GM23338 (cell line): ENCODE measurements around the gene UPP2. TPM values are rescaled to one million over a fixed set of nuclear protein-coding genes. Genes with fewer than 3 reads are reported as not detected.

Source experiments
- ATAC-seq: fragments of 200-7000 bp; cut with Tn5 transposase; 3 replicates; pipeline ENCODE4 v1.9.1; 2020
- DNase-seq: peaks from one replicate; pipeline ENCODE4 v3.0.0-alpha.2; 2015; ENCODE audit warnings: low spot score
- H2AFZ ChIP-seq: fragments of 200-600 bp; sonication (generic); 2 replicates; pipeline ENCODE4 v1.8.0; 2016; ENCODE audit warnings: antibody characterized with exemption, mild to moderate bottlenecking, moderate library complexity
- H3F3A ChIP-seq: fragments of 200-600 bp; sonication (generic); replicated peaks from 2 replicates; pipeline ENCODE4 v1.8.0; 2017; ENCODE audit warnings: antibody characterized with exemption, mixed run types, low read depth
- H3K27ac ChIP-seq: fragments of 200-600 bp; sonication (generic); 2 replicates; pipeline ENCODE4 v1.6.1; 2016; ENCODE audit warnings: low read depth
- H3K27me3 ChIP-seq: fragments of 200-600 bp; sonication (generic); 2 replicates; pipeline ENCODE4 v1.8.0; 2016; ENCODE audit warnings: mild to moderate bottlenecking, mixed run types, moderate library complexity; ENCODE audit not compliant: insufficient read depth
- H3K36me3 ChIP-seq: fragments of 200-600 bp; sonication (generic); 2 replicates; pipeline ENCODE4 v1.8.0; 2016; ENCODE audit warnings: mild to moderate bottlenecking; ENCODE audit not compliant: insufficient read depth
- H3K4me1 ChIP-seq: fragments of 200-600 bp; sonication (generic); 2 replicates; pipeline ENCODE4 v1.8.0; 2016; ENCODE audit warnings: mild to moderate bottlenecking, moderate library complexity; ENCODE audit not compliant: insufficient read depth
- H3K4me2 ChIP-seq: fragments of 200-600 bp; sonication (generic); 2 replicates; pipeline ENCODE4 v1.7.1; 2017; ENCODE audit warnings: mixed run types
- H3K4me3 ChIP-seq: fragments of 200-600 bp; sonication (generic); 2 replicates; pipeline ENCODE4 v1.6.1; 2016; ENCODE audit warnings: mixed run types
- H3K79me2 ChIP-seq: fragments of 200-600 bp; sonication (generic); replicated peaks from 2 replicates; pipeline ENCODE4 v1.8.0; 2017; ENCODE audit warnings: mild to moderate bottlenecking; ENCODE audit not compliant: insufficient read depth
- H3K9me2 ChIP-seq: fragments of 200-600 bp; sonication (generic); 2 replicates; pipeline ENCODE4 v1.8.0; 2017; ENCODE audit not compliant: insufficient read depth
- H4K20me1 ChIP-seq: fragments of 200-600 bp; sonication (generic); replicated peaks from 2 replicates; pipeline ENCODE4 v1.8.0; 2017; ENCODE audit warnings: mild to moderate bottlenecking; ENCODE audit not compliant: insufficient read depth
- H3K27ac Mint-ChIP-seq: 2 replicates; pipeline ENCODE4 v1.8.0; 2020; ENCODE audit warnings: inconsistent platforms, mild to moderate bottlenecking, moderate library complexity, mixed read lengths
- H3K27me3 Mint-ChIP-seq: 3 replicates; pipeline ENCODE4 v1.8.0; 2022; ENCODE audit warnings: low read depth, mild to moderate bottlenecking, moderate library complexity, mixed read lengths, inconsistent platforms; ENCODE audit not compliant: insufficient read depth, poor library complexity
- H3K36me3 Mint-ChIP-seq: 3 replicates; pipeline ENCODE4 v1.8.0; 2021; ENCODE audit warnings: low read depth, mild to moderate bottlenecking, inconsistent platforms, moderate library complexity, mixed read lengths
- H3K4me1 Mint-ChIP-seq: 3 replicates; pipeline ENCODE4 v1.8.0; 2020; ENCODE audit warnings: mild to moderate bottlenecking, inconsistent platforms, mixed read lengths
- H3K4me3 Mint-ChIP-seq: 3 replicates; pipeline ENCODE4 v1.8.0; 2021; ENCODE audit warnings: moderate library complexity, mild to moderate bottlenecking, inconsistent platforms, mixed read lengths
- H3K9me3 Mint-ChIP-seq: 3 replicates; pipeline ENCODE4 v1.8.0; 2020; ENCODE audit warnings: moderate library complexity, mild to moderate bottlenecking, inconsistent platforms, mixed read lengths
- CTCF ChIP-seq, 2 experiments: fragments of 200-600 bp in 1 of 2; sonication (generic) in 1 of 2; conservative IDR thresholded peaks; 2 replicates each; pipeline versions ENCODE4 v1.5.1 to v1.6.1; 2016 to 2017; ENCODE audit warnings: antibody characterized with exemption in 2 of 2, low read depth in 2 of 2, mild to moderate bottlenecking in 2 of 2, moderate library complexity in 1 of 2
- JUNB ChIP-seq: IDR thresholded peaks from one replicate; pipeline ENCODE4 v1.6.1; 2016; ENCODE audit warnings: antibody characterized with exemption; ENCODE audit not compliant: unreplicated experiment
- POLR2AphosphoS5 ChIP-seq: IDR thresholded peaks from 2 replicates; pipeline ENCODE4 v1.6.1; 2016; ENCODE audit warnings: antibody characterized with exemption, low read depth
- REST ChIP-seq: IDR thresholded peaks from one replicate; pipeline ENCODE4 v1.6.1; 2018; ENCODE audit warnings: antibody characterized with exemption; ENCODE audit not compliant: unreplicated experiment
- ZNF462 ChIP-seq: fragments of 250-450 bp; sonication (Bioruptor Pico); IDR thresholded peaks from 2 replicates; pipeline ENCODE4 v1.5.0; 2020; ENCODE audit warnings: mild to moderate bottlenecking, moderate library complexity
- polyA plus RNA-seq: library from polyadenylated mRNA; unstranded; fragments of >200 nt; fragmentation: Nextera tagmentation; extraction: Ambion mirVana; gene quantifications from 2 replicates; pipeline ENCODE4 v1.2.1, GENCODE V29; 2016
- total RNA-seq: library from RNA; depleted of rRNA; stranded (reverse); fragments of >200 nt; shearing (Covaris generic); gene quantifications from 2 replicates; pipeline ENCODE4 v1.2.3, GENCODE V29; 2014

Gene UPP2
- total and polyA plus RNA-seq, 2 experiments from 2014 or later: not detected

- TF ChIP-seq CTCF (conservative IDR thresholded peaks at IDR 0.05; ENCODE audit: low read depth in 2 of 2): no peak
Observed at GRCh38 chr2:158095269-158095668, 6.4 kb upstream of the UPP2 start (continued).

GRCh38 chr2:158095912-158096311 lies 5.8 kb upstream of the UPP2 start:
- no peaks in the 10 kb centered on the region for H3K27me3 Mint-ChIP-seq
- no peak overlapping the region for H2AFZ ChIP-seq
- ATAC-seq (no peak), DNase-seq (peak; percentile 14)
- H3K36me3 Mint-ChIP-seq: no peaks in the 10 kb centered on the region
- TF ChIP-seq CTCF (conservative IDR thresholded peaks at IDR 0.05; ENCODE audit: low read depth in 2 of 2): peak; percentile 23 to 30; a peak in 3 of 4 replicates
- no peak for TF ChIP-seq POLR2AphosphoS5
- 0 out of 2 replicates have a peak, but pooled peaks cover 11% of the 10 kb centered on the region for H3K4me1 ChIP-seq
- H3K4me1 Mint-ChIP-seq: peaks cover 3% of the 10 kb centered on the region
- no peak overlapping the region for H3K27ac Mint-ChIP-seq
- no peaks in the 10 kb centered on the region for H3K9me2 ChIP-seq
- H3K9me3 Mint-ChIP-seq: no peaks in the 10 kb centered on the region
- no peaks in the 10 kb centered on the region for H3K27me3 ChIP-seq
- no peak overlapping the region for H3K4me3 Mint-ChIP-seq
- H3K36me3 ChIP-seq: no peaks in the 10 kb centered on the region
- H3K4me2 ChIP-seq: no peak overlapping the region
- no peak overlapping the region for H3K27ac ChIP-seq
- no peaks in the 10 kb centered on the region for H4K20me1 ChIP-seq
- H3K79me2 ChIP-seq: no peaks in the 10 kb centered on the region
- H3F3A ChIP-seq: no peaks in the 10 kb centered on the region
- no peak overlapping the region for H3K4me3 ChIP-seq

- Mint-ChIP-seq H3K27ac (no peak overlapping the region), H3K4me1 (peaks cover 3% of the 10 kb centered on the region), H3K27me3 (no peaks in the 10 kb centered on the region), H3K36me3 (no peaks in the 10 kb centered on the region), H3K4me3 (no peak overlapping the region), H3K9me3 (no peaks in the 10 kb centered on the region)
- Histone ChIP-seq H3K4me2 (no peak overlapping the region), H3K9me2 (0 out of 2 replicates have a peak, but pooled peaks cover 5% of the 10 kb centered on the region), H3K4me3 (no peak overlapping the region), H3K4me1 (0 out of 2 replicates have a peak, but pooled peaks cover 11% of the 10 kb centered on the region), H2AFZ (peak overlapping the region; percentile 63; the same call in 1 of the 2 replicates), H3F3A (no peaks in the 10 kb centered on the region), H3K27ac (no peak overlapping the region), H4K20me1 (no peaks in the 10 kb centered on the region), H3K27me3 (no peaks in the 10 kb centered on the region), H3K36me3 (no peaks in the 10 kb centered on the region), H3K79me2 (no peaks in the 10 kb centered on the region)
- DNase-seq: peak; percentile 5
- peak; percentile 63 for ATAC-seq
- TF ChIP-seq JUNB: no peak
- no peak for TF ChIP-seq REST
- TF ChIP-seq ZNF462: no peak
Observed at GRCh38 chr2:158097481-158097880, 4.2 kb upstream of the UPP2 start.
